H1 (cell line): ENCODE measurements around the gene STPG1. TPM values are rescaled to one million over a fixed set of nuclear protein-coding genes. Genes with fewer than 3 reads are reported as not detected.

Experiments
- ATF3 ChIP-seq: IDR thresholded peaks from 2 replicates; pipeline ENCODE4 v1.6.1; 2011; ENCODE audit warnings: low read depth, mild to moderate bottlenecking, low read length; ENCODE audit not compliant: insufficient read depth
- BACH1 ChIP-seq: IDR thresholded peaks from 2 replicates; pipeline ENCODE4 v1.6.1; 2012; ENCODE audit warnings: low read length, improper control_type of control experiment
- HDAC2 ChIP-seq, 2 experiments: fragments of 300-600 bp in 1 of 2; sonication (generic) in 1 of 2; IDR thresholded peaks; 2 replicates each; pipeline ENCODE4 v1.6.1; 2011 to 2012; ENCODE audit warnings: low read depth in 2 of 2, low read length in 2 of 2, mild to moderate bottlenecking in 2 of 2, moderate library complexity in 2 of 2, borderline replicate concordance in 1 of 2, inconsistent platforms in 1 of 2
- RXRA ChIP-seq: IDR thresholded peaks from 2 replicates; pipeline ENCODE4 v1.6.1; 2011; ENCODE audit warnings: low read depth, mild to moderate bottlenecking, low read length, moderate library complexity; ENCODE audit not compliant: insufficient read depth
- SIN3A ChIP-seq, 2 experiments: IDR thresholded peaks in 1 of 2; conservative IDR thresholded peaks in 1 of 2; 2 replicates each; pipeline ENCODE4 v1.6.1; 2011 to 2012; ENCODE audit warnings: low read length in 2 of 2, improper control_type of control experiment in 1 of 2, low read depth in 1 of 2, mild to moderate bottlenecking in 1 of 2
- TCF12 ChIP-seq: IDR thresholded peaks from 2 replicates; pipeline ENCODE4 v1.6.1; 2011; ENCODE audit warnings: low read depth, mild to moderate bottlenecking, low read length
- polyA plus RNA-seq, 7 experiments: library from polyadenylated mRNA; depleted of rRNA in 3 of 7; stranded (reverse) in 5 of 7; unstranded in 2 of 7; fragments of >200 nt in 5 of 7; fragments of 200-250 nt in 2 of 7; gene quantifications; 1 replicate in 5 of 7; 2 replicates in 1 of 7; 4 replicates in 1 of 7; pipeline versions ENCODE4 v1.2.1 to v1.2.3, GENCODE V29; 2011 to 2013; ENCODE audit warnings: missing spikeins in 2 of 7, mixed read lengths in 2 of 7
- total RNA-seq: library from RNA; stranded (reverse); fragmentation: NEBNext Ultra II Directional; extraction: Animal tissue kit (Norgen Biotek cat#: 25700); gene quantifications from 2 replicates; pipeline ENCODE4 v1.2.1, GENCODE V29; 2021

STPG1 gene
- total and polyA plus RNA-seq, 2 of the 8 experiments (the other 6 are each of a cell fraction or from before 2014, with no cell fraction given): 10.3 to 11.2 TPM

- no peak for TF ChIP-seq RXRA
- TF ChIP-seq TCF12: no peak
- no peak for TF ChIP-seq ATF3
- TF ChIP-seq HDAC2 (IDR thresholded peaks at IDR 0.05; ENCODE audit: borderline replicate concordance in 1 of 2, low read depth in 2 of 2, low read length in 2 of 2): no peak
- TF ChIP-seq SIN3A (conservative IDR thresholded peaks at IDR 0.05 in 1 of 2, IDR thresholded peaks at IDR 0.05 in 1 of 2; ENCODE audit: low read depth in 1 of 2, low read length in 2 of 2): no peak
- TF ChIP-seq BACH1: no peak
Observed at GRCh38 chr1:24362982-24363614, 50.5 kb downstream of the STPG1 start (continued).
